Heart right ventricle (tissue), 16 donors: Measurements from ENCODE around the gene RFT1. TPM values are rescaled to one million over a fixed set of nuclear protein-coding genes. Genes with fewer than 3 reads are reported as not detected.

Source experiments
- ATAC-seq, 8 donors: fragments of 200-7000 bp; cut with Tn5 transposase; one replicate each; pipeline ENCODE4 v1.9.1; 2020; ENCODE audit warnings: mild to moderate bottlenecking in 8 of 8, moderate library complexity in 8 of 8, moderate number of reproducible peaks in 1 of 8
- DNase-seq, 2 donors: peaks; one replicate each; pipeline ENCODE4 v3.0.0-alpha.2; 2020
- H3K27ac ChIP-seq, 10 donors: fragments of 200-600 bp; sonication (generic) in 2 of 10; one replicate each; pipeline versions ENCODE4 v1.5.0 to v1.8.0; 2020 to 2022; ENCODE audit warnings: mild to moderate bottlenecking in 3 of 10
- H3K27me3 ChIP-seq, 7 donors: fragments of 200-600 bp; one replicate each; pipeline ENCODE4 v1.8.0; 2021 to 2022; ENCODE audit warnings: mild to moderate bottlenecking in 2 of 7
- H3K36me3 ChIP-seq, 9 donors: fragments of 200-600 bp; sonication (generic) in 1 of 9; one replicate each; pipeline versions ENCODE4 v1.5.0 to v1.8.0; 2020 to 2022; ENCODE audit warnings: mild to moderate bottlenecking in 2 of 9
- H3K4me1 ChIP-seq, 9 donors: fragments of 200-600 bp; sonication (generic) in 1 of 9; one replicate each; pipeline versions ENCODE4 v1.5.0 to v1.8.0; 2020 to 2022; ENCODE audit warnings: mild to moderate bottlenecking in 4 of 9
- H3K4me3 ChIP-seq, 10 donors: fragments of 200-600 bp; sonication (generic) in 2 of 10; one replicate each; pipeline versions ENCODE4 v1.5.0 to v1.8.0; 2020 to 2022; ENCODE audit warnings: mild to moderate bottlenecking in 7 of 10, moderate library complexity in 2 of 10
- H3K9me3 ChIP-seq, 11 donors: fragments of 200-600 bp in 10 of 11; sonication (generic) in 2 of 11; one replicate each; pipeline versions ENCODE4 v1.5.0 to v1.8.0; 2013 to 2022; ENCODE audit warnings: mild to moderate bottlenecking in 2 of 11, control low read depth in 1 of 11, moderate library complexity in 1 of 11
- CTCF ChIP-seq, 9 donors: fragments of 200-600 bp; sonication (generic) in 2 of 9; IDR thresholded peaks; one replicate each; pipeline versions ENCODE4 v1.5.0 to v1.8.0; 2021 to 2022; ENCODE audit warnings: antibody characterized with exemption in 9 of 9, mild to moderate bottlenecking in 5 of 9, moderate library complexity in 1 of 9
- WGBS, 2 donors: extraction: QIAGEN DNeasy Blood & Tissue Kit; methylation state at CpG; one replicate each; pipeline ENCODE4 v1.1.7; 2013; ENCODE audit warnings: inconsistent platforms in 1 of 2; 5-methylcytosine and 5-hydroxymethylcytosine counted together
- intact Hi-C, 10 donors: fragments of 100-400 bp; cut with DNase I; formaldehyde crosslinking; loops; one replicate each; pipeline versions ENCODE4 v1.11.1 to v1.14.2; 2022
- polyA plus RNA-seq, 2 donors: library from polyadenylated mRNA; stranded (reverse); fragments of 200-250 nt; gene quantifications; one replicate each; pipeline ENCODE4 v1.2.3, GENCODE V29; 2013
- total RNA-seq, 10 donors: library from RNA; stranded (reverse); fragmentation: NEBNext Ultra II Directional in 3 of 10; extraction: Animal tissue kit (Norgen Biotek cat#: 25700) in 3 of 10; gene quantifications; one replicate each; pipeline versions ENCODE4 v1.2.1 to v1.2.4, GENCODE V29; 2021 to 2023
- donor health status: Arrhythmogenic right ventricular cardiomyopathy.
- donor health status: ischemic (EF 13 %, LVEDD 7.1; RV severe dilation, severe dysfunction).
- donor health status: healthy with polysubstance abuse.
- donor health status: DM: no; HTN: yes; CAD: no.
- donor health status: DM: no; HTN: no; CAD: no.
- donor health status: ischemic (EF 25% LVEDD 6.9; RV normal size, moderate dysfunction).
- donor health status: ischemic (EF 25% LVEDD 5.7; RV mildly dilated, moderate dysfunction).
- donor health status: healthy.
- donor health status: DM: yes; HTN: yes; CAD: no.
- donor health status: Ischemic cardiomyopathy.
- donor health status: ischemic (EF 35%, LVEDD 5.7; RV mildly dilated, moderate dysfunction).
- donor health status: nonischemic (EF 11% LVEDD 7.7; RV severe dilation, severe dysfunction).
- donor health status: DM: yes; HTN: yes; CAD: no.
- donor health status: PGD.
- donor health status: ischemic (EF 29% LVEDD 5.4; RV normal size, mild dysfunction).
- donor health status: nonischemic (EF 23%, LVEDD 6.1; RV moderate dilation, normal function).

The RFT1 gene
- total and polyA plus RNA-seq, 12 donors = 4.6 to 13.1 (median 9.1) TPM

- intact Hi-C loops = loop anchor here in 1 of 10 donors (5.0 kb wide), 1 partner anchor 34 kb away; no protein-coding TSS in a partner anchor
- peak in 1 of 8 donors; percentile 25 for ATAC-seq
- peaks cover 0 to 71% (median 0%) of the 10 kb centered on the region in 9 donors for H3K36me3 ChIP-seq
- TF ChIP-seq CTCF (IDR thresholded peaks at IDR 0.05) = no peak
- no peak overlapping the region for H3K27ac ChIP-seq
- no peaks in the 10 kb centered on the region for H3K27me3 ChIP-seq
- peaks cover 0 to 48% (median 0%) of the 10 kb centered on the region in 9 donors for H3K4me1 ChIP-seq
- WGBS, 2 donors = 84 to 90% methylated on average over 9 of the region's 9 CpGs
- H3K9me3 ChIP-seq = no peaks in the 10 kb centered on the region
- DNase-seq = no peak
- no peak overlapping the region for H3K4me3 ChIP-seq
Measured at GRCh38 chr3:53175613-53176540, 45.6 kb upstream of the RFT1 start.

GRCh38 chr3:53174346-53175250 lies 44.4 kb upstream of the RFT1 start:
- WGBS, 2 donors = 73 to 95% methylated on average over 9 of the region's 9 CpGs
- no peak overlapping the region for H3K27ac ChIP-seq
- peaks cover 0 to 49% (median 0%) of the 10 kb centered on the region in 9 donors for H3K4me1 ChIP-seq
- H3K9me3 ChIP-seq = no peaks in the 10 kb centered on the region
- intact Hi-C loops = loop anchor here in 1 of 10 donors (5.0 kb wide), 1 partner anchor 32 kb away; no protein-coding TSS in a partner anchor
- no peak for ATAC-seq
- no peak overlapping the region for H3K4me3 ChIP-seq
- no peaks in the 10 kb centered on the region for H3K27me3 ChIP-seq
- H3K36me3 ChIP-seq = peaks cover 0 to 60% (median 0%) of the 10 kb centered on the region in 9 donors
- no peak for TF ChIP-seq CTCF (IDR thresholded peaks at IDR 0.05)
- no peak for DNase-seq

GRCh38 chr3:53173107-53173506 lies 42.9 kb upstream of the RFT1 start:
- 65 to 68% methylated on average over 5 of the region's 5 CpGs for WGBS, 2 donors
- Histone ChIP-seq H3K36me3 (peaks cover 0 to 45% (median 0%) of the 10 kb centered on the region in 9 donors), H3K9me3 (no peaks in the 10 kb centered on the region), H3K27me3 (no peaks in the 10 kb centered on the region), H3K27ac (no peak overlapping the region), H3K4me1 (peaks cover 0 to 55% (median 0%) of the 10 kb centered on the region in 9 donors), H3K4me3 (no peak overlapping the region)
- TF ChIP-seq CTCF (IDR thresholded peaks at IDR 0.05) = no peak
- DNase-seq (no peak), ATAC-seq (peak in 1 of 8 donors; percentile 34)
- intact Hi-C loops = no loop called here
